Astrocyte (in vitro differentiated cells and primary cell): ENCODE measurements around the gene SRPK3.

Experiments used
- EZH2 ChIP-seq: IDR thresholded peaks from 2 replicates; pipeline ENCODE4 v1.6.1; 2012; ENCODE audit warnings: mild to moderate bottlenecking, low read length, inconsistent platforms; ENCODE audit not compliant: insufficient read depth
- TF ChIP-seq, protein P1 (sequence below): IDR thresholded peaks from 2 replicates; pipeline ENCODE4 v1.5.1; 2011; ENCODE audit warnings: low read depth, mild to moderate bottlenecking, inconsistent platforms, low read length, moderate library complexity; ENCODE audit not compliant: insufficient read depth

DNA sequence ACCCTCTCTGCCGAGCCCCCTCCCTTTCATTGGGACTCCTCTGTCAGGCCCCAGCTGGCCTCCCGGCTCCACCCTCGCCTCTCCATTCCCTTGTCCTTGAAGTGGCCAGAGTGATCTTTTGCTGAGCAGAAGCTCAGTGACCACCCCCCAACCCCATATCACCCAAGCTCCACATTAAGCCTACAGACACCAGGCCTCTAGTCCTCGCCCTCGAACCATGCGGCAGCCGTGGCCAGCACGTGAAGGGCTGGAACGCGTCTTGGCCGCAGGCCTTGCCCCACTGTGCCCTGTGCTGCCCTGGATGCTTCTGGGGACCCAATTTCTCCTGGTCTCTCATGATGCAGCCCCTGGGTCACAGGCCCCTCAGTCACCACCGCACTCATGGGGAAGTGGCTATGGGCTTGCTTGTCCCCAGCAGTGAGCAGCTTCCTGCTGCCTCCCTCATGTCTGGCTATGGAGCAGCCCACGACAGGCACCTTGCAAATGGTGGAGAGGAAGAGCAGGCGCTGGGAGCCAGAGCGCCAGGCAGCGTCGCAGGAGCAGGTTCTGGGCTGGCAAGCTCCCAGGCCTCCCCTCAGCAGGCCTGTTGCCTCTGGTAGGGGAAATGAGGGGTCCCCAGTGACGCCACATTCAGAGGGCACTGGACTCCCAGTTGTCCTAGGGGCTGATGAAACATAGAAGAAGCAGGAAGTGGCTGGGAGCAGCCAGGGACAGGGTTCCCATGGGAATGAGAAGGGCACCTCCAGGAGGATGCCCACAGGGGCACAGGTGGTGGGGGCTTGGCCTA, 757 bp upstream of the SRPK3 start:
- TF ChIP-seq, protein P1, sequence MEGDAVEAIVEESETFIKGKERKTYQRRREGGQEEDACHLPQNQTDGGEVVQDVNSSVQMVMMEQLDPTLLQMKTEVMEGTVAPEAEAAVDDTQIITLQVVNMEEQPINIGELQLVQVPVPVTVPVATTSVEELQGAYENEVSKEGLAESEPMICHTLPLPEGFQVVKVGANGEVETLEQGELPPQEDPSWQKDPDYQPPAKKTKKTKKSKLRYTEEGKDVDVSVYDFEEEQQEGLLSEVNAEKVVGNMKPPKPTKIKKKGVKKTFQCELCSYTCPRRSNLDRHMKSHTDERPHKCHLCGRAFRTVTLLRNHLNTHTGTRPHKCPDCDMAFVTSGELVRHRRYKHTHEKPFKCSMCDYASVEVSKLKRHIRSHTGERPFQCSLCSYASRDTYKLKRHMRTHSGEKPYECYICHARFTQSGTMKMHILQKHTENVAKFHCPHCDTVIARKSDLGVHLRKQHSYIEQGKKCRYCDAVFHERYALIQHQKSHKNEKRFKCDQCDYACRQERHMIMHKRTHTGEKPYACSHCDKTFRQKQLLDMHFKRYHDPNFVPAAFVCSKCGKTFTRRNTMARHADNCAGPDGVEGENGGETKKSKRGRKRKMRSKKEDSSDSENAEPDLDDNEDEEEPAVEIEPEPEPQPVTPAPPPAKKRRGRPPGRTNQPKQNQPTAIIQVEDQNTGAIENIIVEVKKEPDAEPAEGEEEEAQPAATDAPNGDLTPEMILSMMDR: no peak
- no peak for TF ChIP-seq EZH2
